Mammary epithelial cell (primary cell): ENCODE data around the gene ROR1.

Source experiments
- CTCF ChIP-seq, 2 donors: IDR thresholded peaks in 1 of 2; conservative IDR thresholded peaks in 1 of 2; 2 replicates each; pipeline ENCODE4 v1.5.1; 2011 to 2012; ENCODE audit warnings: inconsistent platforms in 2 of 2, low read length in 2 of 2, mild to moderate bottlenecking in 2 of 2, control low read depth in 1 of 2, low read depth in 1 of 2; ENCODE audit not compliant: insufficient read depth in 1 of 2; ENCODE audit errors: extremely low read depth in 1 of 2
- EZH2 ChIP-seq: IDR thresholded peaks from 2 replicates; pipeline ENCODE4 v1.6.1; 2012; ENCODE audit warnings: low read length, inconsistent platforms, borderline replicate concordance

DNA sequence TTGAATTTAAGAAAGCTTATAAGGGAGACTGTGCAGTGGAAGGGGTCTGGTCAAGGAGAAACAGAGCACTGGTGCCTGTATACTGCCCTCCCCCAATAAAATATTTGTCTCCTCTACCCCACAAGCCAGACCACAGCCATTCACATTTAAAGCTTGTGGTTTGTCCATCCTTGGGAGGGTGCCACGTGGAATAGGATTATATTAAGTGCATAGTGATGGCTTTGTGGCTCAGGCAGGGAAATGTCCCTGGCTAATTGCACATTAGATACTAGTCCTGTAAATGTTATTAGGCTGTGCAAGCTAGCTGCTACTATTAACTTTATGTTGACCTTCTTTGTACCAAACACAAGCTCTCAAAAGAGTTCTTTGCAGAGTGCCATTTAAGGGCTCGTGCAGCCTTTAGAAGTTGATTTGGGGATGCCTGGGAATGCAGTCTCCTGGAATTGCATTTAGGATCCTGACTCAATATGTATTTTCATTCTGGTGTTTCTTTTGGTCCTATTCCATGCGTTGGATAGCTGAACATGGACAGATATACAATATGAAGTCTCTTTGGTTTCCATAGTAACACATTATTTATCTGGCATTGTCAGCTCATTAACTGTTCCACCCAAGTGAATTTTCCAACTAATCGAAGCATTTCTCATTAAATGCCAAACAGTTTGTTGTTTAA is 210.6 kb downstream of the ROR1 start:
- TF ChIP-seq CTCF (conservative IDR thresholded peaks at IDR 0.05 in 1 of 2, IDR thresholded peaks at IDR 0.05 in 1 of 2; ENCODE audit: extremely low read depth in 1 of 2, insufficient read depth in 1 of 2, low read depth in 1 of 2, low read length in 2 of 2) (no peak), EZH2 (no peak)
